ENCODE data around the gene SFTPA2.

DNA sequence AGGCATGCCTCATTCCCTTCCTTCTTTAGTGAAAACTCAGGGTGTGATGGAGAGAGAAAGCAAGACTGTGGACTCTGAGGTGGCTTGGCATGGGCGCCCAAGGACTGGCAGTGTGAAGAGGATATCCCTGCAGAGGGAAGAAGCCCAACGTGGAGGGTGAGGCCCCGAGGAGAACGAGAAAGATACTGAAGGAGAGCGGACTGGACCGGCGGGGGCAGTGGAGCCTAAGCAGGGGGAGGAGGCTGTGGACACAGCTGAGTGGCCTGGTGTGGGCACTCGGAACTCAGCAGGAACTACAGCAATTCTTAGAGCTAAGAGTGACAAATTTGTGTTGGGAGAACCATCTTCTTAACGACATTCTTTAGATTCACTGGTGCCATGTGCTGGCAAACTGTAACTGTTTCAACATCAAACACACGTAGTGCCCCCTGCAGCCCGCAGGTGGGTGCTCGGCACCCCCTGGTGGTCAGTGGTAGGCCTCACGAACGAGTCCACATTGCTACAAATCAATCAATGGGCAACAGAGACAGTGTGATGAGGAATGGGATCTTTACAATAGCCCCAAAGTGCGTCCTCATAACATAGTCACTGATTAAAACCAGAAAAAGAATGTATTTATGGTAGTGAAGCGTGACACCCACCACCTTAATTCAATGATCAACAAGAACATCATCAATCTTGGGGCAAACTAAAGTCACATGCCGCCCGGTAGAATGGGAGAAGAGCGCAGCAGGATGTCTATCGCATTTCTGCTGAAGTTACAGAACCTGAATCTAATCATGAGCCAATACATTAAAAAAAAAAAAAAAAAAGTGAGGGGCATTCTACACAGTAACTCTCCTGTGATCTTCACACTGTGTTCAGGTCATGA is 48.5 kb upstream of the SFTPA2 start:
- TF ChIP-seq, protein P1, sequence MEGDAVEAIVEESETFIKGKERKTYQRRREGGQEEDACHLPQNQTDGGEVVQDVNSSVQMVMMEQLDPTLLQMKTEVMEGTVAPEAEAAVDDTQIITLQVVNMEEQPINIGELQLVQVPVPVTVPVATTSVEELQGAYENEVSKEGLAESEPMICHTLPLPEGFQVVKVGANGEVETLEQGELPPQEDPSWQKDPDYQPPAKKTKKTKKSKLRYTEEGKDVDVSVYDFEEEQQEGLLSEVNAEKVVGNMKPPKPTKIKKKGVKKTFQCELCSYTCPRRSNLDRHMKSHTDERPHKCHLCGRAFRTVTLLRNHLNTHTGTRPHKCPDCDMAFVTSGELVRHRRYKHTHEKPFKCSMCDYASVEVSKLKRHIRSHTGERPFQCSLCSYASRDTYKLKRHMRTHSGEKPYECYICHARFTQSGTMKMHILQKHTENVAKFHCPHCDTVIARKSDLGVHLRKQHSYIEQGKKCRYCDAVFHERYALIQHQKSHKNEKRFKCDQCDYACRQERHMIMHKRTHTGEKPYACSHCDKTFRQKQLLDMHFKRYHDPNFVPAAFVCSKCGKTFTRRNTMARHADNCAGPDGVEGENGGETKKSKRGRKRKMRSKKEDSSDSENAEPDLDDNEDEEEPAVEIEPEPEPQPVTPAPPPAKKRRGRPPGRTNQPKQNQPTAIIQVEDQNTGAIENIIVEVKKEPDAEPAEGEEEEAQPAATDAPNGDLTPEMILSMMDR (IDR thresholded peaks at IDR 0.05), result peak; percentile 82
- TF ChIP-seq POLR2AphosphoS5 (IDR thresholded peaks at IDR 0.05; ENCODE audit: low read depth, low read length) (no peak), SIN3A (IDR thresholded peaks at IDR 0.05; ENCODE audit: borderline replicate concordance, insufficient read depth, low read depth, low read length) (no peak)
- TF ChIP-seq, protein P2, sequence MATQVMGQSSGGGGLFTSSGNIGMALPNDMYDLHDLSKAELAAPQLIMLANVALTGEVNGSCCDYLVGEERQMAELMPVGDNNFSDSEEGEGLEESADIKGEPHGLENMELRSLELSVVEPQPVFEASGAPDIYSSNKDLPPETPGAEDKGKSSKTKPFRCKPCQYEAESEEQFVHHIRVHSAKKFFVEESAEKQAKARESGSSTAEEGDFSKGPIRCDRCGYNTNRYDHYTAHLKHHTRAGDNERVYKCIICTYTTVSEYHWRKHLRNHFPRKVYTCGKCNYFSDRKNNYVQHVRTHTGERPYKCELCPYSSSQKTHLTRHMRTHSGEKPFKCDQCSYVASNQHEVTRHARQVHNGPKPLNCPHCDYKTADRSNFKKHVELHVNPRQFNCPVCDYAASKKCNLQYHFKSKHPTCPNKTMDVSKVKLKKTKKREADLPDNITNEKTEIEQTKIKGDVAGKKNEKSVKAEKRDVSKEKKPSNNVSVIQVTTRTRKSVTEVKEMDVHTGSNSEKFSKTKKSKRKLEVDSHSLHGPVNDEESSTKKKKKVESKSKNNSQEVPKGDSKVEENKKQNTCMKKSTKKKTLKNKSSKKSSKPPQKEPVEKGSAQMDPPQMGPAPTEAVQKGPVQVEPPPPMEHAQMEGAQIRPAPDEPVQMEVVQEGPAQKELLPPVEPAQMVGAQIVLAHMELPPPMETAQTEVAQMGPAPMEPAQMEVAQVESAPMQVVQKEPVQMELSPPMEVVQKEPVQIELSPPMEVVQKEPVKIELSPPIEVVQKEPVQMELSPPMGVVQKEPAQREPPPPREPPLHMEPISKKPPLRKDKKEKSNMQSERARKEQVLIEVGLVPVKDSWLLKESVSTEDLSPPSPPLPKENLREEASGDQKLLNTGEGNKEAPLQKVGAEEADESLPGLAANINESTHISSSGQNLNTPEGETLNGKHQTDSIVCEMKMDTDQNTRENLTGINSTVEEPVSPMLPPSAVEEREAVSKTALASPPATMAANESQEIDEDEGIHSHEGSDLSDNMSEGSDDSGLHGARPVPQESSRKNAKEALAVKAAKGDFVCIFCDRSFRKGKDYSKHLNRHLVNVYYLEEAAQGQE (IDR thresholded peaks at IDR 0.05; ENCODE audit: insufficient read depth in 1 of 2, low read depth in 2 of 2, low read length in 1 of 2), result no peak
